GM12865 (cell line): ENCODE measurements around the gene ATP2B3.

Experiments used
- DNase-seq: peaks from one replicate; pipeline ENCODE4 v3.0.0; 2010; ENCODE audit warnings: low read depth
- H3K4me3 ChIP-seq: 2 replicates; pipeline ENCODE4 v1.5.1; 2011; ENCODE audit warnings: mild to moderate bottlenecking, low read depth, low read length, control low read depth
- CTCF ChIP-seq: IDR thresholded peaks from 2 replicates; pipeline ENCODE4 v1.5.1; 2011; ENCODE audit warnings: low read length, control low read depth, low read depth, inconsistent platforms; ENCODE audit not compliant: insufficient read depth; ENCODE audit errors: missing control alignments

The ATP2B3 gene

DNA sequence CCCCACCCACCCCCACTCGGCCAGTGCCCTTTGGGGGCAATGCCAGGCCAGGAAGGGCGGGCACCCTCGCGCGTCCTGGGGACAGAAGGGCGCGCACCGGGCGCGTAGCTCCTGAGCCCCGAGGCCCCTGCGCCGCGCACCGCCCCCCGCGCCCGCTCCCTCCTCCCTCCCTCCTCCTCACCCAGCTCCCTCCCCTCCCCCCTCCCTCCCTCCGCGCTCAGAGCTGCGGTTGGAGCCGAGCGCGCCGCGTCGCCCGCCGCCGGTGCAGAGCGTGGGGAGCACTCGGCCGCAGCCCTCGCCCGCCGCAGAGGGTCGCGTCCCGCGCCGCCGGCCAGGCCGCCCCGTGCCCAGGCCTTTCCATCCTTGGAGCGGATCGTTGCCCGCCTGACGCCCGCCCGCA is at the start of gene ATP2B3:
TSS of gene ATP2B3 (plus strand) at position 220 of the 400 bp plus-strand sequence. CDS start 18,606 bp downstream, outside the sequence.
- no peak for TF ChIP-seq CTCF
- H3K4me3 ChIP-seq, result no peak within 1 kb of the TSS
- no peak for DNase-seq

- no peak for TF ChIP-seq CTCF
- no peak overlapping the region for H3K4me3 ChIP-seq
- DNase-seq, result no peak
Observed at GRCh38 chrX:153468008-153468580, 49.3 kb upstream of the ATP2B3 start.

DNA sequence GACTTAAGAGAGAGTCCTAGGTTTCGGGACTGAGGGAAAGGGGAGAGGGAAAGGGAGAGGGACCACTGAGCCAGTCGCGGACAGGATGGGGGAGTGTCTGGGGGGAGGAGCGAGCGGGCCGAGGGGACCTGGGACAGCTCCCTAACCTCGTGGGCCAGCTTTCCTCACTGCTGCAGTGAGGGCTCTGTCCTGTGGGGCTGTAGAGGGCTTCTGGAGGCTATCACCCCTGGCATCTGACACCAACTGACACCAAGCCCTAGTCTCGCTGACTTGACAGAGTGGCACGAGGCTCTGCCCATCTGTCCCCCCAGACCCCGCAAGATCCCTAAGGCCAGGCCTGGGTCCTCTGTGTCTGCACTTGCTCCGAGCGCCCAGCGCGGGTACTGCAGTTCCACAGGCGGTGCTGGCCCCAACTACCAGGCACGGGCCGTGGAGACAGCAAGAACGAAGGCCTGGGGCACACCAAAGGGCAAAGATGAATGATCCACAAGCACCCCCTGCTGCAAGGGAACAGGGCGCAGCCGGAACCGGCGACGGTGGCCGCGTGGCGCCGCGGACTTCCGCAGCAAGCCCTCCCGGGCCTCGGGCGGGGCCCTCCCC is 47.5 kb upstream of the ATP2B3 start:
- DNase-seq, result peak; percentile 43
- TF ChIP-seq CTCF, result no peak
- H3K4me3 ChIP-seq, result peak overlapping the region; percentile 94

DNA sequence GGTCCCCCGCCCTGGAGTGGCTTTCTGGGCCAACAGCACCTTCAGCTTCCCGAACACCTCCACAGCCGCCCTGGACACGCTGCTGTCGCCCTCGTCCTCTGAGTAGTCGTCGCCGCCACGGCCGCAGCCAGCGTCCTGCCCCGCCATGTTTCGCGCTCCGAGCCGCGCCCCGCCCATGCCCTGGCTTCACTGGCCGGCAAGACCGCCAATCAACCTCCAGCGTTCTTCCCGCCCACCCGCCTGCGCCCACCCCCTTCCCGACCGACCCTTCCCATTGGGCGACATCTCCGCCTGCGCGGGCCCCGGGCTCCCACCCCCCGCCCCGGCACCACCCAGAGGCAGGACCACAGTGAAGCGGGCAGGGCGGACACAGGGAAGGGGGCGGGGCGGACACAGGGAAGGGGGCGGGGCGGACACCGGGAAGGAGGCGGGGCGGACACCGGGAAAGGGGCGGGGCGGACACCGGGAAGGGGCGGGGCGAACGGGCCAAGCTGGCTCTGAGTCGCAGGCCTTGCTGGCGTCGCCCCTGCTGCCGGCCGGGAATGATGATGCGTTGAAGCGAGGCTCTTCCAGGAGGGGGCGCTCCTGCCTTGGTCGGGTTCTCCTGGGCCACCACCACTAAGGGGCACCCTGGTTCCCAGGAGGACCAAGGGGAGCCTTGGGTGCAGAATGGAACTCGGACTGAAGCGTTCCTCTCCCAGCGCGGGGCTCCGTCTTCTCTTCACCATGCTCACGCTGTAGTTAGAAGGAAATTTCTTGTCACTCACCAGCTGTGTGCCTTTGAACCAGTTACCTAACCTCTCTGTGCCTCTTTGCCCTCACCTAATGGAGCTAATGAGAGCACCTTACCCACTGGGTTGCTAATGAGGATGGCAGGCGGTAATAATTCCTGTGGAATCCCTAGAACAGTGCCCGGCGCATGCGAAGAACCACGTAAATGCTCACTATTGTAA is 46.8 kb upstream of the ATP2B3 start, which contains the start of gene HAUS7:
TSS of gene HAUS7 (minus strand) at position 166 of the 953 bp plus-strand sequence. CDS start at position 147, 19 bp downstream.
- DNase-seq, result peak; percentile 94
- TF ChIP-seq CTCF, result peak; percentile 55

GRCh38 chrX:153471663-153472280 is 45.7 kb upstream of the ATP2B3 start:
- no peak for TF ChIP-seq CTCF
- DNase-seq, result no peak
- H3K4me3 ChIP-seq, result no peak overlapping the region

More for the DNA sequence above, 46.8 kb upstream of the ATP2B3 start, which contains the start of gene HAUS7:
- H3K4me3 ChIP-seq, result peak within 1 kb of the TSS; percentile 94

DNA sequence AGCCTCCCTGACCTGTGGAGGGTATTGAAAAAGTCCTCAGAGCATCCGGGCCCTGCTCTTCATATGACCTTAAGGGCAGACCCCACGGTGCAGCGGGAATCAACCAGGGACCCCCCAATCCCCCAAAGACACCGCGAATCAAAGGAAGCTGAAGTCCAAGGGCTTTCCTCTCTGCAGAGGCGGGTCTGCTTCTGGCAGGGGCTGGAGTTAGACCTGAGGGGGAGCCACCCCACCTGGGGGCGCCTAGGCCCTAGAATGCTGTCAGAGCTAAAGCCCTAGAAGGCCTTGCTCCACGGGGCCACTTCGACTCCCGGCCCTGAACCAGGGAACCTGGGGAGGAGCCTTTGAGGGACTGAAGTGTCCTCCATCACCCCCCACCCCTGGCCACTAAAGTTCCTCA is 44.3 kb upstream of the ATP2B3 start:
- TF ChIP-seq CTCF, result no peak
- DNase-seq, result no peak
- no peak overlapping the region for H3K4me3 ChIP-seq
